HL-60 (cell line): Measurements from ENCODE around the gene DCHS2.
A peak's percentile ranks its signal among the peaks of the same experiment; 100 is the strongest.

Experiments used
- DNase-seq, 2 experiments: peaks; one replicate each; pipeline ENCODE4 v3.0.0-alpha.2; 2010 to 2020; ENCODE audit warnings: low read depth in 1 of 2, low spot score in 1 of 2
- H3K27ac ChIP-seq: fragments of 250-450 bp; sonication (Bioruptor Pico); replicated peaks from 2 replicates; pipeline ENCODE4 v1.5.1; 2020; ENCODE audit warnings: mild to moderate bottlenecking, moderate library complexity
- H3K27me3 ChIP-seq: fragments of 250-450 bp; sonication (Bioruptor Pico); 2 replicates; pipeline ENCODE4 v1.5.1; 2021; ENCODE audit warnings: mild to moderate bottlenecking, moderate library complexity; ENCODE audit not compliant: insufficient read depth, poor library complexity, severe bottlenecking
- H3K4me3 ChIP-seq: replicated peaks from 2 replicates; pipeline ENCODE4 v1.5.1; 2011; ENCODE audit warnings: mild to moderate bottlenecking, control low read depth, low read length; ENCODE audit not compliant: insufficient read depth
- GABPA ChIP-seq: IDR thresholded peaks from 2 replicates; pipeline ENCODE4 v1.6.1; 2012; ENCODE audit warnings: low read depth
- POLR2AphosphoS5 ChIP-seq: IDR thresholded peaks from 2 replicates; pipeline ENCODE4 v1.6.1; 2012; ENCODE audit warnings: low read depth
- SPI1 ChIP-seq: IDR thresholded peaks from 2 replicates; pipeline ENCODE4 v1.6.1; 2012; ENCODE audit warnings: low read depth, mild to moderate bottlenecking, borderline replicate concordance
- TF ChIP-seq, protein P1 (sequence below): IDR thresholded peaks from one replicate; pipeline ENCODE4 v1.5.1; 2011; ENCODE audit warnings: low read length, control low read depth, inconsistent platforms; ENCODE audit not compliant: insufficient read depth
- TF ChIP-seq, protein P2 (sequence below): IDR thresholded peaks from 2 replicates; pipeline ENCODE4 v1.6.1; 2012; ENCODE audit warnings: low read depth; ENCODE audit not compliant: insufficient replicate concordance

The DCHS2 gene

DNA sequence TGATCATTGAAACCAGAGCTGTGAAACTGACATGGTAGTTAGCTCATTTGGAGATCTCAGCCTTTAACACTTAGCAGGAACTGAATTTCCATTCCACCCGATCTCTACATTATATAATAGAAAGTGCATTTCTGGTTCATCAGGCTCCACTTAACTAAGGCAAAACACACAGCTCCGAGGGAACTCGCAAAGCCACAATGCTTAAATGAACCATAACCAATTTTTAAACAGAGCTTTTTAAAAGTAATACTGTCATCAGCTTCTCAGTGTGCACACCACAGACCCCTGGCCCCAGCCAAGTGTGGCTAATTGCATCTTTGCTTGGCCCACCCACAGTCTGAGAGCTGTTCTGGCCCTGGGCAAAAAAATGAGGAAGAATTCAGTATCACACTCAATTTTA is 66.1 kb downstream of the DCHS2 start:
- no peak for DNase-seq
- Histone ChIP-seq H3K4me3 (no peak overlapping the region), H3K27ac (no peak overlapping the region), H3K27me3 (peaks cover 5% of the 10 kb centered on the region)
- TF ChIP-seq SPI1 (no peak), GABPA (no peak), POLR2AphosphoS5 (no peak)
- TF ChIP-seq, protein P1, sequence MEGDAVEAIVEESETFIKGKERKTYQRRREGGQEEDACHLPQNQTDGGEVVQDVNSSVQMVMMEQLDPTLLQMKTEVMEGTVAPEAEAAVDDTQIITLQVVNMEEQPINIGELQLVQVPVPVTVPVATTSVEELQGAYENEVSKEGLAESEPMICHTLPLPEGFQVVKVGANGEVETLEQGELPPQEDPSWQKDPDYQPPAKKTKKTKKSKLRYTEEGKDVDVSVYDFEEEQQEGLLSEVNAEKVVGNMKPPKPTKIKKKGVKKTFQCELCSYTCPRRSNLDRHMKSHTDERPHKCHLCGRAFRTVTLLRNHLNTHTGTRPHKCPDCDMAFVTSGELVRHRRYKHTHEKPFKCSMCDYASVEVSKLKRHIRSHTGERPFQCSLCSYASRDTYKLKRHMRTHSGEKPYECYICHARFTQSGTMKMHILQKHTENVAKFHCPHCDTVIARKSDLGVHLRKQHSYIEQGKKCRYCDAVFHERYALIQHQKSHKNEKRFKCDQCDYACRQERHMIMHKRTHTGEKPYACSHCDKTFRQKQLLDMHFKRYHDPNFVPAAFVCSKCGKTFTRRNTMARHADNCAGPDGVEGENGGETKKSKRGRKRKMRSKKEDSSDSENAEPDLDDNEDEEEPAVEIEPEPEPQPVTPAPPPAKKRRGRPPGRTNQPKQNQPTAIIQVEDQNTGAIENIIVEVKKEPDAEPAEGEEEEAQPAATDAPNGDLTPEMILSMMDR, result no peak
- TF ChIP-seq, protein P2, sequence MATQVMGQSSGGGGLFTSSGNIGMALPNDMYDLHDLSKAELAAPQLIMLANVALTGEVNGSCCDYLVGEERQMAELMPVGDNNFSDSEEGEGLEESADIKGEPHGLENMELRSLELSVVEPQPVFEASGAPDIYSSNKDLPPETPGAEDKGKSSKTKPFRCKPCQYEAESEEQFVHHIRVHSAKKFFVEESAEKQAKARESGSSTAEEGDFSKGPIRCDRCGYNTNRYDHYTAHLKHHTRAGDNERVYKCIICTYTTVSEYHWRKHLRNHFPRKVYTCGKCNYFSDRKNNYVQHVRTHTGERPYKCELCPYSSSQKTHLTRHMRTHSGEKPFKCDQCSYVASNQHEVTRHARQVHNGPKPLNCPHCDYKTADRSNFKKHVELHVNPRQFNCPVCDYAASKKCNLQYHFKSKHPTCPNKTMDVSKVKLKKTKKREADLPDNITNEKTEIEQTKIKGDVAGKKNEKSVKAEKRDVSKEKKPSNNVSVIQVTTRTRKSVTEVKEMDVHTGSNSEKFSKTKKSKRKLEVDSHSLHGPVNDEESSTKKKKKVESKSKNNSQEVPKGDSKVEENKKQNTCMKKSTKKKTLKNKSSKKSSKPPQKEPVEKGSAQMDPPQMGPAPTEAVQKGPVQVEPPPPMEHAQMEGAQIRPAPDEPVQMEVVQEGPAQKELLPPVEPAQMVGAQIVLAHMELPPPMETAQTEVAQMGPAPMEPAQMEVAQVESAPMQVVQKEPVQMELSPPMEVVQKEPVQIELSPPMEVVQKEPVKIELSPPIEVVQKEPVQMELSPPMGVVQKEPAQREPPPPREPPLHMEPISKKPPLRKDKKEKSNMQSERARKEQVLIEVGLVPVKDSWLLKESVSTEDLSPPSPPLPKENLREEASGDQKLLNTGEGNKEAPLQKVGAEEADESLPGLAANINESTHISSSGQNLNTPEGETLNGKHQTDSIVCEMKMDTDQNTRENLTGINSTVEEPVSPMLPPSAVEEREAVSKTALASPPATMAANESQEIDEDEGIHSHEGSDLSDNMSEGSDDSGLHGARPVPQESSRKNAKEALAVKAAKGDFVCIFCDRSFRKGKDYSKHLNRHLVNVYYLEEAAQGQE, result no peak

DNA sequence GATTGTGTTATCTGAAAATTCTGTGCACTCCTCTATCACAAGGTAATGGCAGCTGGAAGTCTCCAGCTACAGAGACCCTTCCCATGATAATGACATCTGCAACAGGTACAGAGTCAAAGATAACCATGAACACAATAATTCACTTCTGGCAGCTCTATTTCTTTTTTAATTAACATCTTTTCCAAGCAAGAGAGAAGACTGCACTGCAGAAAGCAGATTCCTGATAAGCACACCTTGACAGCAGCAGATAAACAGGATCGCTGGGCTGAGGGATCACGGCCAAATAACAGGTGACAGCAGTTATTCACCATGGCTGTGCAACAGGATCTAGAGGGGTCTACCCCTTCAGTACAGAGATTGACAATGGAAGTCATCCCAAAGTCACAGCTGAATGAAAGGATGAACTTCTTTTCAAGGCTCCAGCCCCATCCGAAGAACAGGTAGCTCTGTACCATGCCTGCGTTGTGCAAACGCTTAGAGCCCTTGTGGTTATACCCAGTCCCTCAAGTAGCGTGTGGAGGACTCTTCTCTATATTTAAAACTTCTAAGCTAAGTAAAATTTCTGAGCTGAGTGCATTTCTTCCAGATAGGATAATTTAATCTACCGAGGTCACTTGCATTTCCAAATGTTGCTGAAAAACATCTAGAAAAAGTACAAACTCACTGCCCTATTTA is 66.7 kb downstream of the DCHS2 start:
- Histone ChIP-seq H3K27me3 (peaks cover 5% of the 10 kb centered on the region), H3K4me3 (no peak overlapping the region), H3K27ac (no peak overlapping the region)
- no peak for TF ChIP-seq GABPA
- no peak for DNase-seq

DNA sequence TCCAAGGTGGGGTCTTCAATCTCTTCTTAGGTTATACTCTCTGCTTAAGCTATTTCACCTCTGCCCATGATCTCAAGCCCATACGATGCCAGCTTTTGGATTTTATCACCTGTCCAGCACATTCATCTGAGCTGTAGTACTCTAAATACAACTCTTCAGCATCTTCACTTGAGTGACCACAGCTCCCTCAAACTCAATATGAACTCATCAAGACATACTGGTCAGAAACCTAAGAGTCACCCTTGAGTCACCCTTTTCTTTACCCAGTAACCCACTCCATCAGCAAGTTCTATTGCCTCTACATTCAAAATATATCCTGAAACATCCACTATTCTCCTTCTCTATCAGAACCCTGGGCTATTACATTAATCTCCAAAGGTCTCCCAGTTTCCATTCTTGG is 69.4 kb downstream of the DCHS2 start:
- peaks cover 8% of the 10 kb centered on the region for H3K27me3 ChIP-seq
- H3K4me3 ChIP-seq, result no peak overlapping the region
- no peak overlapping the region for H3K27ac ChIP-seq
- TF ChIP-seq, protein P2, result no peak
- no peak for TF ChIP-seq SPI1
- TF ChIP-seq GABPA, result no peak
- TF ChIP-seq POLR2AphosphoS5, result no peak
- TF ChIP-seq, protein P1, result no peak
- no peak for DNase-seq

DNA sequence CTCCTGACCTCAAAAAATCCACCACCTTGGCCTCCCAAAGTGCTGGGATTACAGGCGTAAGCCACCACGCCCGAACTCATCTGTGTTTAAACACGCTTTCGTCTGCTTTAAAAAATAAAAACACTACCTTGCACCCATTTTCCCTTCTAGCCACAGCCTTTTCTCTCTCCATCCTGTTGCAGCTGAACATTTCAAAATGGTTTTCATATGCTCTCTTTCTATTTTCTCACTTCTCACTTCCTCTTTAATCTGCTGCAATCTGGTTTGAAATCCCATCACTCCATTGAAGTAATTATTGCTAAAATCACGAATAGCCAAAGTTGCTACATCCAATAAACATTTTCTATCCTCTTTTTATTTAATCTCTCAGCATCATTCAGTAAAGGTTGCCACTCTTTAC is 70.0 kb downstream of the DCHS2 start:
- Histone ChIP-seq H3K4me3 (no peak overlapping the region), H3K27me3 (peaks cover 13% of the 10 kb centered on the region), H3K27ac (no peak overlapping the region)
- no peak for DNase-seq
- TF ChIP-seq, protein P1, result no peak
- peak; percentile 44; the same call in 1 of the 2 replicates for TF ChIP-seq SPI1
